Measurements from ENCODE around the gene STAB1.

Gene STAB1

GRCh38 chr3:52473026-52473425, 22.1 kb upstream of the STAB1 start:
- TF ChIP-seq, protein P1, sequence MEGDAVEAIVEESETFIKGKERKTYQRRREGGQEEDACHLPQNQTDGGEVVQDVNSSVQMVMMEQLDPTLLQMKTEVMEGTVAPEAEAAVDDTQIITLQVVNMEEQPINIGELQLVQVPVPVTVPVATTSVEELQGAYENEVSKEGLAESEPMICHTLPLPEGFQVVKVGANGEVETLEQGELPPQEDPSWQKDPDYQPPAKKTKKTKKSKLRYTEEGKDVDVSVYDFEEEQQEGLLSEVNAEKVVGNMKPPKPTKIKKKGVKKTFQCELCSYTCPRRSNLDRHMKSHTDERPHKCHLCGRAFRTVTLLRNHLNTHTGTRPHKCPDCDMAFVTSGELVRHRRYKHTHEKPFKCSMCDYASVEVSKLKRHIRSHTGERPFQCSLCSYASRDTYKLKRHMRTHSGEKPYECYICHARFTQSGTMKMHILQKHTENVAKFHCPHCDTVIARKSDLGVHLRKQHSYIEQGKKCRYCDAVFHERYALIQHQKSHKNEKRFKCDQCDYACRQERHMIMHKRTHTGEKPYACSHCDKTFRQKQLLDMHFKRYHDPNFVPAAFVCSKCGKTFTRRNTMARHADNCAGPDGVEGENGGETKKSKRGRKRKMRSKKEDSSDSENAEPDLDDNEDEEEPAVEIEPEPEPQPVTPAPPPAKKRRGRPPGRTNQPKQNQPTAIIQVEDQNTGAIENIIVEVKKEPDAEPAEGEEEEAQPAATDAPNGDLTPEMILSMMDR (IDR thresholded peaks at IDR 0.05; ENCODE audit: low read depth, low read length, missing control alignments) = no peak
- H3K4me3 ChIP-seq (ENCODE audit: low read depth, low read length) = no peak overlapping the region
- DNase-seq (ENCODE audit: low read depth) = no peak

- TF ChIP-seq, protein P1 (IDR thresholded peaks at IDR 0.05; ENCODE audit: low read depth, low read length, missing control alignments) = no peak
- no peak for DNase-seq (ENCODE audit: low read depth)
- H3K4me3 ChIP-seq (ENCODE audit: low read depth, low read length) = no peak overlapping the region
Measured at GRCh38 chr3:52477076-52477795, 17.9 kb upstream of the STAB1 start.

DNA sequence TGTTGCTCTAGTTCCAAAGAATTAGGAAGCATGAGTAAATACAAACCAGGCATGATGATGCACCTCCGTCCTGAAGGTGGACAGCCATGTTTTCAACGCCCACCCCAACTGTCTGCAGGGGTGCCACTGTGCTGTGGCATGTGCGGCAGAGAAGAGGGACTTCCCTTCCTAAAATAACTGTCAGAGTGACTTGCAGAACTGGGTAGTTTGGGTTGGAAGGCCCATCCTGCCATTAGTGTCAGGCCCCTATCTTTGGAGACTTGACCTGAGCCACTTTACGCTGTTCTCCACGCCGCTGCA, 17.4 kb upstream of the STAB1 start:
- no peak for DNase-seq (ENCODE audit: low read depth)
- no peak overlapping the region for H3K4me3 ChIP-seq (ENCODE audit: low read depth, low read length)
- TF ChIP-seq, protein P1 (IDR thresholded peaks at IDR 0.05; ENCODE audit: low read depth, low read length, missing control alignments) = no peak

GRCh38 chr3:52479037-52479876, 15.9 kb upstream of the STAB1 start:
- DNase-seq (ENCODE audit: low read depth) = no peak
- H3K4me3 ChIP-seq (ENCODE audit: low read depth, low read length) = no peak overlapping the region
- TF ChIP-seq, protein P1 (IDR thresholded peaks at IDR 0.05; ENCODE audit: low read depth, low read length, missing control alignments) = no peak

DNA sequence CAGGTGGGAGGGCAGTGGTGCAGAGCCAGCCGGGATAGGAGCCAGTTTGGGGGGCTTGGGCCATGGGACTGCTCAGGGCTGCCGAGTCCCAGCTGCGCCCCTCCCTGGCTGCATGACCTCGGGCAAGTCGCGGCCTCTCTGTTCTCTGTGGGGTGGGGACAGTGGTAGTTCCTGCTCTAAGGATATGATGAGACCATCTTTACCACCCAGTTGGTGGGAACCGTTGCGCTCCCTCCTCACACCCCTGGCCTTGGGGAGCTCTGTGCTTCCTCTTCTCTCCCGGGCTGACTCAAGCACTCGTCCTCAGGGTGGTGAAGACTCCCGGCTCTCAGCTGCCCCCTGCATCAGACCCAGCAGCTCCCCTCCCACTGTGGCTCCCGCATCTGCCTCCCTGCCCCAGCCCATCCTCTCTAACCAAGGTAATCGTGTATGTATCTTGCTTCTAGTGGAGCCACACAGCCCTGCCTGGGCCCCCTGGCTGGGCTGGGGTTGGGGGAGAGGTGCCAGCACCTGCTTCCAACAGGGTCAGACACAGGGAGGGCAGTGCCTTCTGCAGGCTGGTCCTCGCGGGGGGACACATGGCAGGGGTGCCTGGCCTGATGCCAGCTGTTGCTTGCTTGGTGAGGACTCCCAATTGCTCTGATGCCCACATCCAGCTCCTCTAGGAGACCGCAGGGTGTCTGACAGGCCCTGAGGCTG, 15.1 kb upstream of the STAB1 start:
- DNase-seq (ENCODE audit: low read depth) = no peak
- no peak overlapping the region for H3K4me3 ChIP-seq (ENCODE audit: low read depth, low read length)
- TF ChIP-seq, protein P1 (IDR thresholded peaks at IDR 0.05; ENCODE audit: low read depth, low read length, missing control alignments) = no peak

DNA sequence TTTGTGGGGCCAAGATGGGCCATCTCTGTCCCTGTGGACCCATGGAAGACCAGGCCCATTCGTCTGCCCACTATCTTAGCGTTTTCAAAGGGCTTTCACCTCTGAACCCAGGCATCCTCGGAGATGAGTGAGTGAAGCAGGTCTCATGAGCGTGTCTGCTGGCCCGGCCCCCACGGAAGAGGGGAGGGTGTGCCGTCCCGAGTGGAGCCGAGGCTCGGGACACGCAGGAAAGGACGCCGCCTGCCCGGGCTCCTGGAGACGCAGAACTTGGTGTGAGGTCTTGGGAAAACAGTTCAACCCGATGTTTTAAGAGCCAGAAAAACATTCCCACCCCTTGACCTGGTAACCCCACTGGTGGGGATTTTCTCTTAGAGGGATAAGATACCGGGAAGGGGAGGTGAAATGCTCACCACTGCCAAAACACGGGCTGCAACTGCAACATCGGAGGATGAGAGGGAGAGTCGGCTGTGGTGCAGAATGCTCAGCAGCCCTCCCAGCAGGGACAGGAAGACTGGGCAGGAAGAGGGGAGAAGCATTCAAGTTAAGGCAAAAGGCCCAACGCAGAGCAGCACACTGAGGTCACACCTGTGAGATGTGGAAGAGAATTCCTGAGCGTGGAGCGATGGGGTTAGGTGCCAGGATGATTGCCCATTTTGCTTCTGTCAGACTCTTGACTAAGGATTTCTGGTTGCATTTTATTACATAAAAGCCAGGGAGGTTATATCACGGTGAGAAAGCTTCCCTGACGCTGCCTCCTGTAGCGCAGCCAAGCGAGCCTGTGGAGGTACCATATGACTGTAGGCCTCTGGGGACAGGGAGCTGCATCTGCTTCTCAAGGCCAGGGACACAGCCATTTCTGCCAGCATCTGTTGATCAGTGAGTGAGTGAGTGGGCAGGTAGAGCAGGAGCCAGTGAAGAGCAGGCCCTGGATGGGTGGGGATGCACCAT, 14.1 kb upstream of the STAB1 start:
- no peak for DNase-seq (ENCODE audit: low read depth)
- TF ChIP-seq, protein P1 (IDR thresholded peaks at IDR 0.05; ENCODE audit: low read depth, low read length, missing control alignments) = no peak
- no peak overlapping the region for H3K4me3 ChIP-seq (ENCODE audit: low read depth, low read length)

Data from GM12864 (cell line).